ENCODE results near the gene CSDE1. TPM values are rescaled to one million over a fixed set of nuclear protein-coding genes. Genes with fewer than 3 reads are reported as not detected.

CSDE1 gene
- polyA plus RNA-seq, 1 of the 3 experiments (the other 2 are of a cell fraction) = 151 TPM

DNA sequence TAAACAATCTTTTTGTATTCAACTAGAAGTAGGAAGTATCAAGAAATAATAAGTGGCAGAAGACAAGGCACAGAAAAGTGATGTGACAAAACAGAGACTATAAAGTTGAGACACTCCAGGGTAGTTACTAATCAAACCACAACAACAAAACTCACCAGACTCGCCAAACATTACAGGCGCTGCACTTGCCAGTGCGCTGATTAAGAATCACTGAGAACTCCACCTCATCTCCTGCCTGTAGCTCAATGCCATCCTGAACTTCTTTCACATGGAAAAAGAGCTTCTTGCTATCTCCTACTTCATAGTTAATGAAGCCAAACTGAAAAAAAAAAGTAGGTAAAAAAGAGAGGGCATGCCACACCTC, 38.4 kb downstream of the CSDE1 start:
- POLR2A ChIA-PET = no interaction called here
- Histone ChIP-seq H3F3A (replicated peaks; ENCODE audit: insufficient read depth) (peaks cover 50% of the 10 kb centered on the region), H3K27me3 (ENCODE audit: insufficient read depth) (no peaks in the 10 kb centered on the region), H3K79me2 (ENCODE audit: insufficient read depth) (peaks cover 29% of the 10 kb centered on the region), H3K9ac (no peak overlapping the region), H3K9me2 (no peaks in the 10 kb centered on the region), H3K4me1 (ENCODE audit: control insufficient read depth in 1 of 2, insufficient read depth in 2 of 2, low read depth in 1 of 2, low read length in 1 of 2) (peaks cover 9 to 13% of the 10 kb centered on the region in 2 experiments; a peak in 3 of 4 replicates), H3K4me3 (ENCODE audit: low read depth in 2 of 2, low read length in 1 of 2) (no peak overlapping the region), H3K36me3 (replicated peaks in 1 of 2; ENCODE audit: control insufficient read depth in 1 of 2, insufficient read depth in 2 of 2, low read length in 1 of 2) (peaks cover 70 to 72% of the 10 kb centered on the region in 2 experiments), H3K27ac (ENCODE audit: low read depth in 2 of 2, low read length in 1 of 2) (peak overlapping the region in 1 of 2 experiments; percentile 53; a peak in 2 of 4 replicates), H4K20me1 (ENCODE audit: insufficient read depth) (no peaks in the 10 kb centered on the region), H2AFZ (ENCODE audit: low read depth) (no peak overlapping the region), H3K9me3 (no peaks in the 10 kb centered on the region), H3K4me2 (no peak overlapping the region)
- CTCF ChIA-PET = interaction anchor here (0.6 to 1.5 kb wide), 2 partner anchors 38 to 372 kb away, joined by 3 to 5 read pairs; partner anchors contain the start of gene CSDE1
- TF ChIP-seq JUND (IDR thresholded peaks at IDR 0.05) (no peak), POLR2AphosphoS5 (IDR thresholded peaks at IDR 0.05; ENCODE audit: low read depth, low read length) (no peak), RFX5 (IDR thresholded peaks at IDR 0.05; ENCODE audit: low read length) (no peak), CHD2 (IDR thresholded peaks at IDR 0.05; ENCODE audit: low read length, partially characterized antibody) (no peak), EZH2phosphoT487 (IDR thresholded peaks at IDR 0.05; ENCODE audit: borderline replicate concordance, low read depth) (no peak), RCOR1 (IDR thresholded peaks at IDR 0.05; ENCODE audit: low read length) (no peak), FOXJ3 (CRISPR knock-in tag; IDR thresholded peaks at IDR 0.05) (no peak), MAX (IDR thresholded peaks at IDR 0.05; ENCODE audit: low read depth) (no peak), TCF12 (IDR thresholded peaks at IDR 0.05) (no peak), MXI1 (IDR thresholded peaks at IDR 0.05; ENCODE audit: low read depth, low read length) (no peak), NFIC (IDR thresholded peaks at IDR 0.05; ENCODE audit: borderline replicate concordance) (no peak), RAD21 (IDR thresholded peaks at IDR 0.05; ENCODE audit: low read length) (no peak), SMC3 (IDR thresholded peaks at IDR 0.05; ENCODE audit: low read depth, low read length) (no peak), GABPA (IDR thresholded peaks at IDR 0.05; ENCODE audit: low read depth) (no peak), TEAD4 (IDR thresholded peaks at IDR 0.05; ENCODE audit: borderline replicate concordance, insufficient read depth) (no peak), RXRA (IDR thresholded peaks at IDR 0.05; ENCODE audit: borderline replicate concordance, low read depth) (no peak), CTCF (IDR thresholded peaks at IDR 0.05) (no peak), FOSL2 (IDR thresholded peaks at IDR 0.05; ENCODE audit: borderline replicate concordance, low read depth) (no peak)
- TF ChIP-seq, protein P1, sequence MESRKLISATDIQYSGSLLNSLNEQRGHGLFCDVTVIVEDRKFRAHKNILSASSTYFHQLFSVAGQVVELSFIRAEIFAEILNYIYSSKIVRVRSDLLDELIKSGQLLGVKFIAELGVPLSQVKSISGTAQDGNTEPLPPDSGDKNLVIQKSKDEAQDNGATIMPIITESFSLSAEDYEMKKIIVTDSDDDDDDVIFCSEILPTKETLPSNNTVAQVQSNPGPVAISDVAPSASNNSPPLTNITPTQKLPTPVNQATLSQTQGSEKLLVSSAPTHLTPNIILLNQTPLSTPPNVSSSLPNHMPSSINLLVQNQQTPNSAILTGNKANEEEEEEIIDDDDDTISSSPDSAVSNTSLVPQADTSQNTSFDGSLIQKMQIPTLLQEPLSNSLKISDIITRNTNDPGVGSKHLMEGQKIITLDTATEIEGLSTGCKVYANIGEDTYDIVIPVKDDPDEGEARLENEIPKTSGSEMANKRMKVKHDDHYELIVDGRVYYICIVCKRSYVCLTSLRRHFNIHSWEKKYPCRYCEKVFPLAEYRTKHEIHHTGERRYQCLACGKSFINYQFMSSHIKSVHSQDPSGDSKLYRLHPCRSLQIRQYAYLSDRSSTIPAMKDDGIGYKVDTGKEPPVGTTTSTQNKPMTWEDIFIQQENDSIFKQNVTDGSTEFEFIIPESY (IDR thresholded peaks at IDR 0.05; ENCODE audit: borderline replicate concordance, low read depth) = no peak
- 73% methylated on average over 3 of the region's 3 CpGs for WGBS (ENCODE audit: low lambda C conversion rate)
- DNase-seq = no peak

Measured in SK-N-SH (cell line).